Fibroblast of lung (primary cell): ENCODE results near the gene CYP26C1. TPM values are rescaled to one million over a fixed set of nuclear protein-coding genes. Genes with fewer than 3 reads are reported as not detected.

Source experiments
- DNase-seq, 2 donors: peaks; one replicate each; pipeline versions ENCODE4 v3.0.0 to v3.0.0-alpha.2; 2010; ENCODE audit warnings: low read depth in 2 of 2
- H2AFZ ChIP-seq: 2 replicates; pipeline ENCODE4 v1.5.1; 2012; ENCODE audit warnings: low read length, control low read depth, inconsistent platforms
- H3K27ac ChIP-seq: 2 replicates; pipeline ENCODE4 v1.5.1; 2011; ENCODE audit warnings: low read length, control low read depth; ENCODE audit not compliant: insufficient read depth
- H3K27me3 ChIP-seq: 2 replicates; pipeline ENCODE4 v1.5.1; 2011; ENCODE audit warnings: mild to moderate bottlenecking, low read length; ENCODE audit not compliant: control insufficient read depth, insufficient read depth
- H3K36me3 ChIP-seq: 2 replicates; pipeline ENCODE4 v1.5.1; 2011; ENCODE audit warnings: low read length; ENCODE audit not compliant: control insufficient read depth, insufficient read depth
- H3K4me1 ChIP-seq: 2 replicates; pipeline ENCODE4 v1.5.1; 2011; ENCODE audit warnings: low read length; ENCODE audit not compliant: control insufficient read depth, insufficient read depth; ENCODE audit errors: extremely low read depth
- H3K4me2 ChIP-seq: 2 replicates; pipeline ENCODE4 v1.5.1; 2011; ENCODE audit warnings: low read length, control low read depth; ENCODE audit not compliant: insufficient read depth; ENCODE audit errors: extremely low read depth
- H3K4me3 ChIP-seq, 4 experiments: fragments of 200-600 bp in 1 of 4; sonication (generic) in 1 of 4; replicated peaks in 1 of 4; 2 replicates each; pipeline ENCODE4 v1.5.1; 2011 to 2016; ENCODE audit warnings: low read length in 4 of 4, low read depth in 3 of 4, mild to moderate bottlenecking in 3 of 4, control low read depth in 2 of 4, inconsistent platforms in 1 of 4, mixed read lengths in 1 of 4; ENCODE audit not compliant: insufficient read depth in 1 of 4; ENCODE audit errors: control extremely low read depth in 1 of 4
- H3K79me2 ChIP-seq: 2 replicates; pipeline ENCODE4 v1.5.1; 2012; ENCODE audit warnings: mild to moderate bottlenecking, low read length, inconsistent platforms; ENCODE audit not compliant: control insufficient read depth, insufficient read depth
- H3K9ac ChIP-seq: 2 replicates; pipeline ENCODE4 v1.5.1; 2011; ENCODE audit warnings: mild to moderate bottlenecking, low read length, control low read depth; ENCODE audit not compliant: insufficient read depth
- H3K9me3 ChIP-seq: 2 replicates; pipeline ENCODE4 v1.5.1; 2012; ENCODE audit warnings: low read depth, low read length; ENCODE audit not compliant: control insufficient read depth, insufficient read depth
- H4K20me1 ChIP-seq: 2 replicates; pipeline ENCODE4 v1.5.1; 2011; ENCODE audit warnings: low read length; ENCODE audit not compliant: control insufficient read depth, insufficient read depth; ENCODE audit errors: extremely low read depth
- EZH2 ChIP-seq: IDR thresholded peaks from 2 replicates; pipeline ENCODE4 v1.5.1; 2012; ENCODE audit warnings: low read length, control low read depth, mild to moderate bottlenecking; ENCODE audit errors: missing control alignments
- polyA plus RNA-seq, 2 donors: library from polyadenylated mRNA; depleted of rRNA in 1 of 2; stranded (reverse) in 1 of 2; unstranded in 1 of 2; fragments of >200 nt; gene quantifications; 2 replicates each; pipeline ENCODE4 v1.2.1, GENCODE V29; 2011 to 2012; ENCODE audit warnings: missing spikeins in 1 of 2
- total RNA-seq: library from RNA; depleted of rRNA; stranded (reverse); fragments of >200 nt; gene quantifications from 2 replicates; pipeline ENCODE4 v1.2.1, GENCODE V29; 2014
- TF ChIP-seq, protein P1 (sequence below), 2 donors: IDR thresholded peaks in 1 of 2; conservative IDR thresholded peaks in 1 of 2; 1 replicate in 1 of 2; 2 replicates in 1 of 2; pipeline ENCODE4 v1.5.1; 2011 to 2012; ENCODE audit warnings: low read length in 2 of 2, control low read depth in 1 of 2, inconsistent platforms in 1 of 2, low read depth in 1 of 2, mild to moderate bottlenecking in 1 of 2

Gene CYP26C1
- total and polyA plus RNA-seq, 2 donors (not counting 1 experiment from before 2014, with no cell fraction given), result under 0.01 to 0.03 TPM

DNA sequence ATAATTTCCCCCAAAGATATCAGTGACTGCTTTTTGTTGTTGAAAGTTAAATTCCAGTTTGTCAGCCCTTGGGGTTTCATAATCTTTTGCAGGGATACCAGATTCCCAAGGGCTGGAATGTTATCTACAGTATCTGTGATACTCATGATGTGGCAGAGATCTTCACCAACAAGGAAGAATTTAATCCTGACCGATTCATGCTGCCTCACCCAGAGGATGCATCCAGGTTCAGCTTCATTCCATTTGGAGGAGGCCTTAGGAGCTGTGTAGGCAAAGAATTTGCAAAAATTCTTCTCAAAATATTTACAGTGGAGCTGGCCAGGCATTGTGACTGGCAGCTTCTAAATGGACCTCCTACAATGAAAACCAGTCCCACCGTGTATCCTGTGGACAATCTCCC is 16.3 kb downstream of the CYP26C1 start:
- Histone ChIP-seq H3K27me3 (peaks cover 41% of the 10 kb centered on the region), H3K4me1 (no peaks in the 10 kb centered on the region)

DNA sequence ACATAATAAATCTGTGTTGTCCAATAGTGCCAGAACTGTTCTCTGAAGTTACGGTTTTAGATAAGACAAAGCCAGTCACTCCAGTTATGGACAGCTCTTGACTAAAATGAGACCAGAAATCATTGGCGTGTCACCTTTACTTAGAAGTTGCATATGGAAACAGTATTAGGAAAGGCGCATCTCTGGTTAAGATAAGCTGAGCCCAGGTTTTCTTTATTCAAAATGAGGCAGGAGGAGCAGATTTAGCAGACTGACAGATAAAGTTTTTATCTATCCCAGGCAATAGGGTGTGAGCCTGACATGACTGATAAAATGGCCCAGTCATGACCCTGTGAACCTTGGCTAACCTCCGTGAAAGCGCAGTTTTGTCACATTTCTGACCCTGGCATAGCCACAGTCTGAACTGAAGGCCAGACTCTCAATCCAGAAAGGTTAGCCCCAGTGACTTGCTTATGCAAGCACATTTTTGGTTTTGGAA is 17.3 kb downstream of the CYP26C1 start:
- Histone ChIP-seq H3K4me3 (no peak overlapping the region), H3K27ac (no peak overlapping the region), H2AFZ (no peak overlapping the region), H3K4me1 (no peaks in the 10 kb centered on the region), H3K36me3 (no peaks in the 10 kb centered on the region), H3K9ac (no peak overlapping the region), H3K9me3 (no peaks in the 10 kb centered on the region), H4K20me1 (no peaks in the 10 kb centered on the region), H3K27me3 (peaks cover 31% of the 10 kb centered on the region), H3K4me2 (no peak overlapping the region), H3K79me2 (no peaks in the 10 kb centered on the region)
- no peak for DNase-seq
- TF ChIP-seq, protein P1, sequence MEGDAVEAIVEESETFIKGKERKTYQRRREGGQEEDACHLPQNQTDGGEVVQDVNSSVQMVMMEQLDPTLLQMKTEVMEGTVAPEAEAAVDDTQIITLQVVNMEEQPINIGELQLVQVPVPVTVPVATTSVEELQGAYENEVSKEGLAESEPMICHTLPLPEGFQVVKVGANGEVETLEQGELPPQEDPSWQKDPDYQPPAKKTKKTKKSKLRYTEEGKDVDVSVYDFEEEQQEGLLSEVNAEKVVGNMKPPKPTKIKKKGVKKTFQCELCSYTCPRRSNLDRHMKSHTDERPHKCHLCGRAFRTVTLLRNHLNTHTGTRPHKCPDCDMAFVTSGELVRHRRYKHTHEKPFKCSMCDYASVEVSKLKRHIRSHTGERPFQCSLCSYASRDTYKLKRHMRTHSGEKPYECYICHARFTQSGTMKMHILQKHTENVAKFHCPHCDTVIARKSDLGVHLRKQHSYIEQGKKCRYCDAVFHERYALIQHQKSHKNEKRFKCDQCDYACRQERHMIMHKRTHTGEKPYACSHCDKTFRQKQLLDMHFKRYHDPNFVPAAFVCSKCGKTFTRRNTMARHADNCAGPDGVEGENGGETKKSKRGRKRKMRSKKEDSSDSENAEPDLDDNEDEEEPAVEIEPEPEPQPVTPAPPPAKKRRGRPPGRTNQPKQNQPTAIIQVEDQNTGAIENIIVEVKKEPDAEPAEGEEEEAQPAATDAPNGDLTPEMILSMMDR (conservative IDR thresholded peaks at IDR 0.05 in 1 of 2, IDR thresholded peaks at IDR 0.05 in 1 of 2; ENCODE audit: low read depth in 1 of 2, low read length in 2 of 2), result no peak
- TF ChIP-seq EZH2, result no peak

More for the DNA sequence above, 16.3 kb downstream of the CYP26C1 start:
- Histone ChIP-seq H3K79me2 (no peaks in the 10 kb centered on the region), H3K27ac (no peak overlapping the region), H4K20me1 (no peaks in the 10 kb centered on the region), H3K36me3 (no peaks in the 10 kb centered on the region), H3K4me2 (no peak overlapping the region), H3K9me3 (no peaks in the 10 kb centered on the region), H2AFZ (no peak overlapping the region), H3K4me3 (no peak overlapping the region), H3K9ac (no peak overlapping the region)
- TF ChIP-seq EZH2, result no peak
- TF ChIP-seq, protein P1 (conservative IDR thresholded peaks at IDR 0.05 in 1 of 2, IDR thresholded peaks at IDR 0.05 in 1 of 2; ENCODE audit: low read depth in 1 of 2, low read length in 2 of 2), result no peak
- DNase-seq, result no peak

DNA sequence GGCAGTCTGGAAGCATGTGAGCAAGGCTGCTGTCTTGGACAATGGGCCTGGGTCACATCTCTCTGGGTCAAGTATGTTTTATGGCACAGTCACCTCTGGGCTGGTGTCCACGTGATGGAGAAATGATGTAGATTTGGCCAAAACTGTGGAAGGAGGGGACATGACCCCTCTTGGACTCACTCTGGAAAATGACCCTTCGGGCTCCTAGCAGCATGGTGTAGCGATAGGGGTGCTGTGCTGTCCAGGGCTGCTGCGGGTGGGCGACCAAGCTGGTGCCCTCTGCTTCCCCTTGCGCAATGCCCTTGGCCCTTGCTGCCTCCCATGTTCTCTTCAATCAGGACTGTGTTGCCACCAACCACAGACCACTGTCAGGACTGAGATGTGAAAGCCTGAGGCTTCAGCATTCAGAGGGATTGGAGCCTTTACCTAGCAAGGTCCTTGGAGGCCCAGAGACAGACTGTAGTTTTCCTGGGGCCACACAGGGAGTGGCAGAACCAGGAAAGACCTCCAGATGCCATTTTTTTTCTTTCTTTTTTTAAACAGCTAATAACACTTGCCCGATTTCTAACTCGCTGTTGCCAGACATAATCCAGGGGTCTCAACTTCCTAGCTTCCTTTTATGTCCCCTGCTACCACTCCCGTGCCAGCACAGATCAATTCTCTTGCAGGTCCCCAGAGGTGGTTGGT is 19.2 kb downstream of the CYP26C1 start:
- no peak for DNase-seq
- H3K9ac ChIP-seq, result no peak overlapping the region

More for the DNA sequence above, 19.2 kb downstream of the CYP26C1 start:
- Histone ChIP-seq H3K4me2 (peak overlapping the region; percentile 51), H3K79me2 (no peaks in the 10 kb centered on the region), H4K20me1 (no peaks in the 10 kb centered on the region), H2AFZ (peak overlapping the region; percentile 36), H3K9me3 (no peaks in the 10 kb centered on the region), H3K4me3 (peak overlapping the region in 2 of 4 experiments; percentile 18 to 39), H3K27ac (no peak overlapping the region), H3K4me1 (no peaks in the 10 kb centered on the region), H3K27me3 (peaks cover 19% of the 10 kb centered on the region), H3K36me3 (no peaks in the 10 kb centered on the region)
- TF ChIP-seq, protein P1 (conservative IDR thresholded peaks at IDR 0.05 in 1 of 2, IDR thresholded peaks at IDR 0.05 in 1 of 2; ENCODE audit: low read depth in 1 of 2, low read length in 2 of 2), result no peak
- TF ChIP-seq EZH2, result no peak
